Measurements from ENCODE around the gene TRIM74.
"Not testable (repeated sequence)": the region's sequence is repeated elsewhere in the genome, so short reads cannot be mapped to it uniquely, and the experiment has no call there.

DNA sequence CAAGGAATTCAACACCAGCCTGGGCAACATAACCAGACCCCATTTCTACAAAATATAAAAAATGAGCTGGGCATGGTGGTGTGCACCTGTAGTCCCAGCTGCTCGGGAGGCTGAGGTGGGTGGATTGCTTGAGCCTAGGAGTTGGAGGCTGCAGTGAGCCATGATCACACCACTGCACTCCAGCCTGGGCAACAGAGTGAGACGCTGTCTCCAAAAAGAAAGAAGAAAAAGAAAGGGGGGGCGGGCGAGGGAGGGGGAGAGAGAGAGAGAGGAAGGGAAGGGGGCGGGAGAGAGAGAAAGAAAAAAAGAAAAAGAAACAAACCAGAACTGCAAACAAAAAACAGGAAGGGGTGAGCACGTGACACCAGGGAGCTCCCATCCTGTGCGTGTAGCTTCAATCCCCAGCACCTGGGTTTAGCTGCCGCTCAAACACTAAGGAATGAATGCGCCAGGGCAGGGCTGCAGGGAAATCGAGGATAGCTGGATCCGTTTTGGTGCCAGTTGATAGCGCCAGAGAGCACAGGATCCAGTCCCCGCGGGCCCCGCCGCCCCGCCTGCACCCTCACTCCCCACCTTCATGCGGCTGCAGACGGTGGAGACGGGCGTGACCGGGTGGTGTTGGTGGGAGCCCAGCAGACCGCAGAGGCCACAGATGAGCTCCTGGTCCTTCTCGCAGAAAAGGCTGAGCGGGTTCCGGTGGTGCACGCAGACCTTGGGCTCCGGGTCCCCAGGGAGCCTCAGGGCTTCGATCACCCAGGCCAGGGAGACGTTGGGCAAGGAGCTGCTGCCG, 3.9 kb downstream of the TRIM74 start:
- not testable (repeated sequence) for TF ChIP-seq BRD4 (IDR thresholded peaks at IDR 0.05); CREM (IDR thresholded peaks at IDR 0.05; ENCODE audit: low read depth); CHD4 (IDR thresholded peaks at IDR 0.05; ENCODE audit: insufficient read depth, insufficient replicate concordance, low read depth, low read length, poor library complexity, severe bottlenecking); JUND (IDR thresholded peaks at IDR 0.05; ENCODE audit: borderline replicate concordance, low read depth, low read length); JUND (tag; IDR thresholded peaks at IDR 0.05; ENCODE audit: borderline replicate concordance, low read depth, low read length)
- TF ChIP-seq, protein P1, sequence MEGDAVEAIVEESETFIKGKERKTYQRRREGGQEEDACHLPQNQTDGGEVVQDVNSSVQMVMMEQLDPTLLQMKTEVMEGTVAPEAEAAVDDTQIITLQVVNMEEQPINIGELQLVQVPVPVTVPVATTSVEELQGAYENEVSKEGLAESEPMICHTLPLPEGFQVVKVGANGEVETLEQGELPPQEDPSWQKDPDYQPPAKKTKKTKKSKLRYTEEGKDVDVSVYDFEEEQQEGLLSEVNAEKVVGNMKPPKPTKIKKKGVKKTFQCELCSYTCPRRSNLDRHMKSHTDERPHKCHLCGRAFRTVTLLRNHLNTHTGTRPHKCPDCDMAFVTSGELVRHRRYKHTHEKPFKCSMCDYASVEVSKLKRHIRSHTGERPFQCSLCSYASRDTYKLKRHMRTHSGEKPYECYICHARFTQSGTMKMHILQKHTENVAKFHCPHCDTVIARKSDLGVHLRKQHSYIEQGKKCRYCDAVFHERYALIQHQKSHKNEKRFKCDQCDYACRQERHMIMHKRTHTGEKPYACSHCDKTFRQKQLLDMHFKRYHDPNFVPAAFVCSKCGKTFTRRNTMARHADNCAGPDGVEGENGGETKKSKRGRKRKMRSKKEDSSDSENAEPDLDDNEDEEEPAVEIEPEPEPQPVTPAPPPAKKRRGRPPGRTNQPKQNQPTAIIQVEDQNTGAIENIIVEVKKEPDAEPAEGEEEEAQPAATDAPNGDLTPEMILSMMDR (IDR thresholded peaks at IDR 0.05 in 2 of 3, conservative IDR thresholded peaks at IDR 0.05 in 1 of 3; ENCODE audit: insufficient read depth in 2 of 3, low read depth in 1 of 3, low read length in 3 of 3): not testable (repeated sequence)

Measured in K562 (cell line).